HL-60 (cell line): Measurements from ENCODE around the gene SUMF1.

Source experiments
- DNase-seq, 2 experiments: peaks; one replicate each; pipeline ENCODE4 v3.0.0-alpha.2; 2010 to 2020; ENCODE audit warnings: low read depth in 1 of 2, low spot score in 1 of 2
- H3K27ac ChIP-seq: fragments of 250-450 bp; sonication (Bioruptor Pico); replicated peaks from 2 replicates; pipeline ENCODE4 v1.5.1; 2020; ENCODE audit warnings: mild to moderate bottlenecking, moderate library complexity
- H3K27me3 ChIP-seq: fragments of 250-450 bp; sonication (Bioruptor Pico); 2 replicates; pipeline ENCODE4 v1.5.1; 2021; ENCODE audit warnings: mild to moderate bottlenecking, moderate library complexity; ENCODE audit not compliant: insufficient read depth, poor library complexity, severe bottlenecking
- H3K4me3 ChIP-seq: replicated peaks from 2 replicates; pipeline ENCODE4 v1.5.1; 2011; ENCODE audit warnings: mild to moderate bottlenecking, control low read depth, low read length; ENCODE audit not compliant: insufficient read depth
- GABPA ChIP-seq: IDR thresholded peaks from 2 replicates; pipeline ENCODE4 v1.6.1; 2012; ENCODE audit warnings: low read depth
- POLR2AphosphoS5 ChIP-seq: IDR thresholded peaks from 2 replicates; pipeline ENCODE4 v1.6.1; 2012; ENCODE audit warnings: low read depth
- SPI1 ChIP-seq: IDR thresholded peaks from 2 replicates; pipeline ENCODE4 v1.6.1; 2012; ENCODE audit warnings: low read depth, mild to moderate bottlenecking, borderline replicate concordance
- TF ChIP-seq, protein P1 (sequence below): IDR thresholded peaks from one replicate; pipeline ENCODE4 v1.5.1; 2011; ENCODE audit warnings: low read length, control low read depth, inconsistent platforms; ENCODE audit not compliant: insufficient read depth
- TF ChIP-seq, protein P2 (sequence below): IDR thresholded peaks from 2 replicates; pipeline ENCODE4 v1.6.1; 2012; ENCODE audit warnings: low read depth; ENCODE audit not compliant: insufficient replicate concordance

The SUMF1 gene

DNA sequence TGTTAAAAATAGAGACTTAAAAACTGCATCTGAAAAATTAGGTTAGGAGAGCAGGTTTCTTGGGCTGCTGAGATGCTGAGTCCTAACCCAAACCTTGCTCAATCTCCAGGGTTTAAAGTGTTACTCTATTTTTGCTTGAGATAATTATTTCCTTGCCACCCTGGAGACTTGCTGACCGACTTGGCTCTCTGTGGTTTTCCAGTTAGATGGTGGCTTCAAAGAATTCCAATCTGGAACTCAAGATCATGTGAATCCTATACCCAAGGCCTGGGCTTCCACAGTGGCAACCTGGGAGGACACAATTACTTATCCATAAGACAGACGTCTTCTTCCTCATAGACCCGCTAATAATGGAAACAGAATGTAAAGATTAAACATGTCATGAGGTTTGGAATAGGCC lies 47.7 kb downstream of the SUMF1 start:
- DNase-seq, result no peak
- no peak overlapping the region for H3K27ac ChIP-seq
- TF ChIP-seq, protein P1, sequence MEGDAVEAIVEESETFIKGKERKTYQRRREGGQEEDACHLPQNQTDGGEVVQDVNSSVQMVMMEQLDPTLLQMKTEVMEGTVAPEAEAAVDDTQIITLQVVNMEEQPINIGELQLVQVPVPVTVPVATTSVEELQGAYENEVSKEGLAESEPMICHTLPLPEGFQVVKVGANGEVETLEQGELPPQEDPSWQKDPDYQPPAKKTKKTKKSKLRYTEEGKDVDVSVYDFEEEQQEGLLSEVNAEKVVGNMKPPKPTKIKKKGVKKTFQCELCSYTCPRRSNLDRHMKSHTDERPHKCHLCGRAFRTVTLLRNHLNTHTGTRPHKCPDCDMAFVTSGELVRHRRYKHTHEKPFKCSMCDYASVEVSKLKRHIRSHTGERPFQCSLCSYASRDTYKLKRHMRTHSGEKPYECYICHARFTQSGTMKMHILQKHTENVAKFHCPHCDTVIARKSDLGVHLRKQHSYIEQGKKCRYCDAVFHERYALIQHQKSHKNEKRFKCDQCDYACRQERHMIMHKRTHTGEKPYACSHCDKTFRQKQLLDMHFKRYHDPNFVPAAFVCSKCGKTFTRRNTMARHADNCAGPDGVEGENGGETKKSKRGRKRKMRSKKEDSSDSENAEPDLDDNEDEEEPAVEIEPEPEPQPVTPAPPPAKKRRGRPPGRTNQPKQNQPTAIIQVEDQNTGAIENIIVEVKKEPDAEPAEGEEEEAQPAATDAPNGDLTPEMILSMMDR, result no peak
- TF ChIP-seq GABPA (no peak), POLR2AphosphoS5 (no peak), SPI1 (no peak)
- TF ChIP-seq, protein P2, sequence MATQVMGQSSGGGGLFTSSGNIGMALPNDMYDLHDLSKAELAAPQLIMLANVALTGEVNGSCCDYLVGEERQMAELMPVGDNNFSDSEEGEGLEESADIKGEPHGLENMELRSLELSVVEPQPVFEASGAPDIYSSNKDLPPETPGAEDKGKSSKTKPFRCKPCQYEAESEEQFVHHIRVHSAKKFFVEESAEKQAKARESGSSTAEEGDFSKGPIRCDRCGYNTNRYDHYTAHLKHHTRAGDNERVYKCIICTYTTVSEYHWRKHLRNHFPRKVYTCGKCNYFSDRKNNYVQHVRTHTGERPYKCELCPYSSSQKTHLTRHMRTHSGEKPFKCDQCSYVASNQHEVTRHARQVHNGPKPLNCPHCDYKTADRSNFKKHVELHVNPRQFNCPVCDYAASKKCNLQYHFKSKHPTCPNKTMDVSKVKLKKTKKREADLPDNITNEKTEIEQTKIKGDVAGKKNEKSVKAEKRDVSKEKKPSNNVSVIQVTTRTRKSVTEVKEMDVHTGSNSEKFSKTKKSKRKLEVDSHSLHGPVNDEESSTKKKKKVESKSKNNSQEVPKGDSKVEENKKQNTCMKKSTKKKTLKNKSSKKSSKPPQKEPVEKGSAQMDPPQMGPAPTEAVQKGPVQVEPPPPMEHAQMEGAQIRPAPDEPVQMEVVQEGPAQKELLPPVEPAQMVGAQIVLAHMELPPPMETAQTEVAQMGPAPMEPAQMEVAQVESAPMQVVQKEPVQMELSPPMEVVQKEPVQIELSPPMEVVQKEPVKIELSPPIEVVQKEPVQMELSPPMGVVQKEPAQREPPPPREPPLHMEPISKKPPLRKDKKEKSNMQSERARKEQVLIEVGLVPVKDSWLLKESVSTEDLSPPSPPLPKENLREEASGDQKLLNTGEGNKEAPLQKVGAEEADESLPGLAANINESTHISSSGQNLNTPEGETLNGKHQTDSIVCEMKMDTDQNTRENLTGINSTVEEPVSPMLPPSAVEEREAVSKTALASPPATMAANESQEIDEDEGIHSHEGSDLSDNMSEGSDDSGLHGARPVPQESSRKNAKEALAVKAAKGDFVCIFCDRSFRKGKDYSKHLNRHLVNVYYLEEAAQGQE, result no peak
- no peaks in the 10 kb centered on the region for H3K27me3 ChIP-seq
- no peak overlapping the region for H3K4me3 ChIP-seq

DNA sequence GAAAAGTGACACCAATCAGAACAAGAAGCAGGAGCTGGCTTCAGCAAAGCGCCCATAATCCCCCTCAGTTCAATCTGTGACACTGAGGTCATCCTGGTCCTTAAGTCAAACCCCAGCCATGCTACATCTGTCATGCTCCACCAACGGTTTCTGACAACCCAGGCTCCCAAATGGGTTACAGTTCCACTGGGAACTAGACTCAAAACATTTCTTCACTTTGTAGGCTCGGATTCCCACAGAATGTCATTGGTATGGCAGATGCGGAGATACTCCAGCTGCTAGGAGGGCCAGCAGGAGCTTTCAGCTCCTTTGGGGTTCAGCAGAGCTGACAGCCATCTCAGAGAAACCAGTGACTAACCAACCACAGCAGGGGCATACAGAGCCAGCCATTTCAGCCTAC lies 48.9 kb downstream of the SUMF1 start:
- TF ChIP-seq SPI1 (no peak), GABPA (no peak), POLR2AphosphoS5 (no peak)
- TF ChIP-seq, protein P2, result no peak
- TF ChIP-seq, protein P1, result no peak
- DNase-seq, result no peak
- no peak overlapping the region for H3K4me3 ChIP-seq
- no peaks in the 10 kb centered on the region for H3K27me3 ChIP-seq
- no peak overlapping the region for H3K27ac ChIP-seq

DNA sequence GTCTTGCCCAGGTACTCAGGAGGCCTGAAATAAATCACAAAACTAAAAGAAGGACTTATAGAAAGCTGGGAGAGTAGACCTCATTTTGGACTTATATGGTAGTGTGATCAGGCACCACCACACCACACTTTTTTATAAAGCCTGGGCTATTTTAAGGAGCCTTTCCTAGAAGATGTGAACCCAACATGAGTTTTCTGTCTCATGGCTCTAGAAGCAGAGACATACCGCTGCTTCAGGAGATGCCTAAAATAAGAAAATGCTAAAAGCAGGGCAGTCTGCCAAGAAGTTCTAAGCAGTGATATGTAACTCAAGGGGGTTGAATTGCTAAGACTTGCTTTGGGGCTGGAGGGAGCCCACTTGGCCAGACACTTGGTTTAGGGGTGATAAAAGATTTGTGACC lies 49.6 kb downstream of the SUMF1 start:
- TF ChIP-seq, protein P1, result no peak
- TF ChIP-seq, protein P2, result no peak
- no peak for TF ChIP-seq GABPA
- TF ChIP-seq SPI1, result no peak
- no peak for TF ChIP-seq POLR2AphosphoS5
- DNase-seq, result no peak
- no peaks in the 10 kb centered on the region for H3K27me3 ChIP-seq
- H3K4me3 ChIP-seq, result no peak overlapping the region
- H3K27ac ChIP-seq, result no peak overlapping the region
